ENCODE measurements around the gene CPNE2. TPM values are rescaled to one million over a fixed set of nuclear protein-coding genes. Genes with fewer than 3 reads are reported as not detected.
A peak's percentile ranks its signal among the peaks of the same experiment; 100 is the strongest.

Gene CPNE2
- total RNA-seq, 3 donors from 2014 or later (not counting 1 experiment from before 2014, with no cell fraction given), result 2.0 to 2.6 (median 2.4) TPM

DNA sequence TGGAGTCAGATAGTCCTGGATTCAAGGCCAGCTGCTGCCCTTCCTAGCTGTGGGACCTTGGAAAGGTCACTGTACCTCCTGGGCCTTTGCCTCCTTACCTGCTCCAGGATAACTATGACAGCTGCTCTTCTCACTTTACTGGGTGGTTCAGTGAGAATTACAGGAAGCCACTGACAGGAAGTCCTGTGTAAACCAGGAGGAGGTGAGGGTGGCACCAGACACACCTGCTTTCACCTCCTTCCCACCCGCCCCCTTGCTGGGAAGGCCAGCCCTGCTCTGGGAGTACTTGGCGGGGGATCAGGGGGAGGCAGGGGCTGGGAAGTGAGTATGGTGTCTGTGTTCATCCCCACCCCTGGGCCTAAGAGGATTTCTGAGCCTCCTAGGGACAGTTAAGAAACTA is 42.6 kb downstream of the CPNE2 start:
- peak overlapping the region; percentile 82 to 85 for H3K27ac Mint-ChIP-seq
- Histone ChIP-seq H3K4me3 (ENCODE audit: low read length) (no peak overlapping the region), H3K4me1 (ENCODE audit: control insufficient read depth, insufficient read depth, low read length) (peaks cover 88% of the 10 kb centered on the region)

DNA sequence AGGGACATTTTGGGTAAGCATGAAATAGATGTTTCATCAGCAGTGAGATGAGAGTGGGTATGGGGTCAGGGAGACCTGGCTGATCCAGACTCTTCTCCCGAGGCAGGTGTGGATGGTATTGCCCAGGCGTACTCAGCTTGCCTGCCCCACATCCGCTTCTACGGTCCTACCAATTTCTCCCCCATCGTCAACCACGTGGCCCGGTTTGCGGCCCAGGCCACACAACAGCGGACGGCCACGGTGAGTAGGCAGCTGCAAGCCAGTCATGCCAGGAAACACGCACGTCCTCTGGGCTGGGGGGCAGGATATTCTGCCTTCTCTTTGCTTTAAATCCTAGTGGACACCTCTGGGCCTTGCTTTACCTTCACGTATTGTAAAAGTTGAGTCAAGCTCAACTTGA is 44.7 kb downstream of the CPNE2 start:
- Histone ChIP-seq H3K27ac (ENCODE audit: low read length) (no peak overlapping the region), H3K4me3 (ENCODE audit: low read length) (no peak overlapping the region), H3K4me1 (ENCODE audit: control insufficient read depth, insufficient read depth, low read length) (peaks cover 90% of the 10 kb centered on the region), H3K9me3 (ENCODE audit: control insufficient read depth, insufficient read depth, low read length) (no peaks in the 10 kb centered on the region), H3K36me3 (ENCODE audit: control insufficient read depth, insufficient read depth, low read length) (no peaks in the 10 kb centered on the region), H3K27me3 (ENCODE audit: control insufficient read depth, insufficient read depth, low read length) (no peaks in the 10 kb centered on the region)
- peak overlapping the region; percentile 31 to 82 for H3K27ac Mint-ChIP-seq
- intact Hi-C loops (cut with micrococcal nuclease), result no loop called here
- H3K9me3 Mint-ChIP-seq, result no peaks in the 10 kb centered on the region
- ATAC-seq (no peak), DNase-seq (no peak)
- no peak overlapping the region for H3K4me3 Mint-ChIP-seq
- peaks cover 43 to 59% of the 10 kb centered on the region in 2 donors for H3K4me1 Mint-ChIP-seq
- TF ChIP-seq, protein P1, sequence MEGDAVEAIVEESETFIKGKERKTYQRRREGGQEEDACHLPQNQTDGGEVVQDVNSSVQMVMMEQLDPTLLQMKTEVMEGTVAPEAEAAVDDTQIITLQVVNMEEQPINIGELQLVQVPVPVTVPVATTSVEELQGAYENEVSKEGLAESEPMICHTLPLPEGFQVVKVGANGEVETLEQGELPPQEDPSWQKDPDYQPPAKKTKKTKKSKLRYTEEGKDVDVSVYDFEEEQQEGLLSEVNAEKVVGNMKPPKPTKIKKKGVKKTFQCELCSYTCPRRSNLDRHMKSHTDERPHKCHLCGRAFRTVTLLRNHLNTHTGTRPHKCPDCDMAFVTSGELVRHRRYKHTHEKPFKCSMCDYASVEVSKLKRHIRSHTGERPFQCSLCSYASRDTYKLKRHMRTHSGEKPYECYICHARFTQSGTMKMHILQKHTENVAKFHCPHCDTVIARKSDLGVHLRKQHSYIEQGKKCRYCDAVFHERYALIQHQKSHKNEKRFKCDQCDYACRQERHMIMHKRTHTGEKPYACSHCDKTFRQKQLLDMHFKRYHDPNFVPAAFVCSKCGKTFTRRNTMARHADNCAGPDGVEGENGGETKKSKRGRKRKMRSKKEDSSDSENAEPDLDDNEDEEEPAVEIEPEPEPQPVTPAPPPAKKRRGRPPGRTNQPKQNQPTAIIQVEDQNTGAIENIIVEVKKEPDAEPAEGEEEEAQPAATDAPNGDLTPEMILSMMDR (IDR thresholded peaks at IDR 0.05), result no peak
- WGBS (ENCODE audit: insufficient coverage), result 84% methylated on average over 14 of the region's 14 CpGs
- no peaks in the 10 kb centered on the region for H3K36me3 Mint-ChIP-seq
- H3K27me3 Mint-ChIP-seq (ENCODE audit: low read depth in 2 of 2), result no peaks in the 10 kb centered on the region

More for the DNA sequence above, 42.6 kb downstream of the CPNE2 start:
- TF ChIP-seq, protein P1 (IDR thresholded peaks at IDR 0.05), result no peak
- intact Hi-C loops (cut with micrococcal nuclease), result no loop called here
- Histone ChIP-seq H3K27ac (ENCODE audit: low read length) (peak overlapping the region; percentile 61), H3K27me3 (ENCODE audit: control insufficient read depth, insufficient read depth, low read length) (no peaks in the 10 kb centered on the region), H3K9me3 (ENCODE audit: control insufficient read depth, insufficient read depth, low read length) (no peaks in the 10 kb centered on the region), H3K36me3 (ENCODE audit: control insufficient read depth, insufficient read depth, low read length) (no peaks in the 10 kb centered on the region)
- peaks cover 39 to 63% of the 10 kb centered on the region in 2 donors for H3K4me1 Mint-ChIP-seq
- no peaks in the 10 kb centered on the region for H3K9me3 Mint-ChIP-seq
- WGBS (ENCODE audit: insufficient coverage), result 0% methylated on average over 1 of the region's 2 CpGs
- no peaks in the 10 kb centered on the region for H3K27me3 Mint-ChIP-seq (ENCODE audit: low read depth in 2 of 2)
- ATAC-seq (peak; percentile 62 to 73 (median 65)), DNase-seq (peak in 1 of 2 donors; percentile 73)
- H3K4me3 Mint-ChIP-seq, result peak overlapping the region; percentile 77
- H3K36me3 Mint-ChIP-seq, result no peaks in the 10 kb centered on the region

DNA sequence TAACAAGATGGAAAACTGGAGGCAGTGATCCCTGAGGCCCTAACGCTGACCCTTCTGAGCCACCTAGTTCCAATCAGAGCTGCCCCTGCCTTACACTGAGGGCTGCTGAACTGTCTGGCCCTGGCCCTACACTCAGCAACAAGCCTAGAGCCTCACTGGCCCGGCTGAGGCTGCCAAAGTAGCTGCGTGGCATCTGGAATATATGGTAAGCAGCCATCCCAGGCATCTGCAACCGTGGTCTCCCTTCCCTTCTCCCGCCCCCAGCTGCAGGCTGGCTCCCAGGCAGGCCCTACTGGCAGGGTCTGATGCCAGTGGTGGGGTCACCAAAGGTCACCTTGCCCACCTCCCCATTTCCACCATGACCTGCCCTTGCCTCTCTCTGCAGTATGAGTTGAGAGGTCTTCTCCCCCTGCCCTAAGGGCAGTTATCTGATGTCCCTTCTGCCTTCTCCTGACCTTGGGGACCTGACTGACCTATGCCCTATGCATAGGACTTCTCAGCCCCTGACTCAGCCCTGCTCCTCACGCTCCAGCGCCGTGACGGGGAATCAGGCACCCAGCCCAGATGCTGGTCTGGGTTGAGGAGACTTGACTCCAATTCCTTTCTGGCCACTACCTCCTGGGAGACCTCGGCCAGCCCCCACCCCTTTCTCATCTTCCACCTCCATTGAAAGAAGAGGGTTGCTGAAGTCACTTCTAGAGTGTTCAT is 45.3 kb downstream of the CPNE2 start:
- Histone ChIP-seq H3K4me1 (ENCODE audit: control insufficient read depth, insufficient read depth, low read length) (peaks cover 90% of the 10 kb centered on the region), H3K27ac (ENCODE audit: low read length) (no peak overlapping the region), H3K4me3 (ENCODE audit: low read length) (no peak overlapping the region), H3K36me3 (ENCODE audit: control insufficient read depth, insufficient read depth, low read length) (no peaks in the 10 kb centered on the region), H3K9me3 (ENCODE audit: control insufficient read depth, insufficient read depth, low read length) (no peaks in the 10 kb centered on the region), H3K27me3 (ENCODE audit: control insufficient read depth, insufficient read depth, low read length) (no peaks in the 10 kb centered on the region)
- no peak overlapping the region for H3K4me3 Mint-ChIP-seq
- no peaks in the 10 kb centered on the region for H3K36me3 Mint-ChIP-seq
- H3K27ac Mint-ChIP-seq, result peak overlapping the region; percentile 79 to 82
- intact Hi-C loops (cut with micrococcal nuclease), result no loop called here
- WGBS (ENCODE audit: insufficient coverage), result 86% methylated on average over 10 of the region's 10 CpGs
- DNase-seq (no peak), ATAC-seq (no peak)
- H3K27me3 Mint-ChIP-seq (ENCODE audit: low read depth in 2 of 2), result no peaks in the 10 kb centered on the region
- H3K9me3 Mint-ChIP-seq, result no peaks in the 10 kb centered on the region
- H3K4me1 Mint-ChIP-seq, result peaks cover 47 to 58% of the 10 kb centered on the region in 2 donors
- TF ChIP-seq, protein P1 (IDR thresholded peaks at IDR 0.05), result no peak
